Cardiac muscle cell (in vitro differentiated cells and primary cell): ENCODE data around the gene PTBP3. TPM values are rescaled to one million over a fixed set of nuclear protein-coding genes. Genes with fewer than 3 reads are reported as not detected.
A peak's percentile ranks its signal among the peaks of the same experiment; 100 is the strongest.

Experiments
- DNase-seq, 2 donors: peaks; one replicate each; pipeline versions ENCODE4 v3.0.0 to v3.0.0-alpha.2; 2010 to 2017; ENCODE audit warnings: low read depth in 1 of 2, low spot score in 1 of 2
- H3K27ac ChIP-seq: fragments of 200-600 bp; sonication (generic); 2 replicates; pipeline ENCODE4 v1.5.1; 2016
- H3K27me3 ChIP-seq: fragments of 200-600 bp; sonication (generic); 2 replicates; pipeline ENCODE4 v1.6.0; 2016; ENCODE audit warnings: control low read depth
- H3K36me3 ChIP-seq: fragments of 200-600 bp; sonication (generic); 2 replicates; pipeline ENCODE4 v1.5.1; 2016; ENCODE audit warnings: control low read depth
- H3K4me1 ChIP-seq: fragments of 200-600 bp; sonication (generic); 2 replicates; pipeline ENCODE4 v1.8.1; 2017; ENCODE audit warnings: low read depth, mild to moderate bottlenecking, mixed run types
- H3K4me3 ChIP-seq: fragments of 200-600 bp; sonication (generic); 2 replicates; pipeline ENCODE4 v1.5.1; 2016; ENCODE audit warnings: mild to moderate bottlenecking
- H3K9me3 ChIP-seq: fragments of 200-600 bp; sonication (generic); 2 replicates; pipeline ENCODE4 v1.5.1; 2017; ENCODE audit warnings: low read depth, mild to moderate bottlenecking, control low read depth
- CTCF ChIP-seq: IDR thresholded peaks from 2 replicates; pipeline ENCODE4 v1.5.1; 2012; ENCODE audit warnings: low read depth, mild to moderate bottlenecking, low read length
- polyA plus RNA-seq: library from polyadenylated mRNA; unstranded; fragments of >200 nt; fragmentation: Nextera tagmentation; extraction: Ambion mirVana; gene quantifications from 2 replicates; pipeline ENCODE4 v1.2.1, GENCODE V29; 2016
- total RNA-seq: library from RNA; depleted of rRNA; stranded (reverse); fragments of >200 nt; gene quantifications from 2 replicates; pipeline ENCODE4 v1.2.3, GENCODE V29; 2016

Gene PTBP3
- total and polyA plus RNA-seq, 2 experiments from 2014 or later: 6.2 to 15.5 TPM

GRCh38 chr9:112280904-112281303, 52.5 kb downstream of the PTBP3 start:
- H3K27me3 ChIP-seq: no peaks in the 10 kb centered on the region
- no peak overlapping the region for H3K4me3 ChIP-seq
- DNase-seq: no peak
- no peak for TF ChIP-seq CTCF
- H3K4me1 ChIP-seq: no peaks in the 10 kb centered on the region
- H3K9me3 ChIP-seq: no peaks in the 10 kb centered on the region
- H3K27ac ChIP-seq: no peak overlapping the region
- H3K36me3 ChIP-seq: no peaks in the 10 kb centered on the region

GRCh38 chr9:112279501-112279900, 53.9 kb downstream of the PTBP3 start:
- Histone ChIP-seq H3K27ac (no peak overlapping the region), H3K4me1 (no peaks in the 10 kb centered on the region), H3K36me3 (no peaks in the 10 kb centered on the region), H3K9me3 (no peaks in the 10 kb centered on the region), H3K27me3 (no peaks in the 10 kb centered on the region), H3K4me3 (no peak overlapping the region)
- TF ChIP-seq CTCF: no peak
- DNase-seq: no peak

- no peaks in the 10 kb centered on the region for H3K36me3 ChIP-seq
- no peaks in the 10 kb centered on the region for H3K9me3 ChIP-seq
- no peak overlapping the region for H3K4me3 ChIP-seq
- no peaks in the 10 kb centered on the region for H3K27me3 ChIP-seq
- no peaks in the 10 kb centered on the region for H3K4me1 ChIP-seq
- peak in 1 of 2 donors; percentile 32 for DNase-seq
- no peak for TF ChIP-seq CTCF
- no peak overlapping the region for H3K27ac ChIP-seq
Measured at GRCh38 chr9:112278152-112278551, 55.3 kb downstream of the PTBP3 start.

GRCh38 chr9:112274600-112274999, 58.8 kb downstream of the PTBP3 start:
- no peaks in the 10 kb centered on the region for H3K9me3 ChIP-seq
- no peaks in the 10 kb centered on the region for H3K27me3 ChIP-seq
- H3K27ac ChIP-seq: no peak overlapping the region
- no peaks in the 10 kb centered on the region for H3K36me3 ChIP-seq
- no peak overlapping the region for H3K4me3 ChIP-seq
- no peaks in the 10 kb centered on the region for H3K4me1 ChIP-seq
- TF ChIP-seq CTCF: no peak
- no peak for DNase-seq

- Histone ChIP-seq H3K4me3 (no peak overlapping the region), H3K4me1 (no peaks in the 10 kb centered on the region), H3K9me3 (no peaks in the 10 kb centered on the region), H3K27ac (peak overlapping the region; percentile 24), H3K27me3 (no peaks in the 10 kb centered on the region), H3K36me3 (no peaks in the 10 kb centered on the region)
- no peak for TF ChIP-seq CTCF
- DNase-seq: no peak
Measured at GRCh38 chr9:112273876-112274275, 59.5 kb downstream of the PTBP3 start.
